ENCODE measurements around the gene MALAT1.

DNA sequence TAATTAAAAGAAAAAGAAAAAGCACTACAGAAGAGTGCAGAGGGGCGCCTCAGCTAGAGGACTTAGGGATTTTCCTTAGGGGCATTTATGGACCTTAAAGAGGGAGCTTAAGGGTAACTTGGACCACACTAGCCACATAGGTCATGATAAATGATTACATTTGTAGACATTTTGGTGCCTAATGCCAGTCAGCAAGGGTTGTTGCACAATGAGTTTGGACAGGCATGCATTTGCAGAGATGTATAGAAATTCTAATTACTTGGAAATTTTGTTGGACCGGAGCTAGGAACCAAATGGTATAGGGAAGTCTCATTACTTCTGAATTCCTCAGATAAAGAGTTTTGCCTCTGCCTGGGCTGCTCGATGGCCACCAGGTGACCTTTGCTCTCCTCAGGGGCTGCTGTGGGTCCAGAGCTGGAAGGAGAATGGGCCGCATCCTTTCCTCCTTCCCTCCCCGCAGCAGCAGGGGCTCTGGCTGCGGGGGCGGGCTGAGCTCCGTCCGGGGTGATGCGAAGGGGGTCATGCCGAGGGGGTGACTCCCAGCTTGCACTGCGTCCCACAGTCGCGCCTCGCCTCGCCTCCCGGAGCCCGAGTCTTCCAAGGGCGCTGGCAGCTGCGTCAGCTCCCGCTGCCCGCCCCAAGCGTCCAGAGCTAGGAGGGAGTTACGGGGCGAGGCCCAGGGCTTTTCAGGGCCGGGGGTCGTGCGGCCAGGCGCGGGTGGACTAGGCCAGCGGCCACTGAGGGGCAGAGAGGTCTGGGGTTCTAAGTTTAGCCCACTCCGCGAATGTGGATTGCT is 20.3 kb upstream of the MALAT1 start:
- TF ChIP-seq TAF1 (CRISPR knock-in tag; IDR thresholded peaks at IDR 0.05) (no peak; the same call in 1 of the 2 replicates), ARNT (IDR thresholded peaks at IDR 0.05) (no peak), ZFYVE20 (CRISPR knock-in tag; IDR thresholded peaks at IDR 0.05; ENCODE audit: borderline replicate concordance, low read depth) (no peak), FOXJ3 (CRISPR knock-in tag; IDR thresholded peaks at IDR 0.05; ENCODE audit: borderline replicate concordance) (no peak), PLRG1 (conservative IDR thresholded peaks at IDR 0.05) (no peak), ZNF12 (CRISPR knock-in tag; IDR thresholded peaks at IDR 0.05) (no peak), TRIM24 (CRISPR knock-in tag; IDR thresholded peaks at IDR 0.05) (no peak), JUND (CRISPR knock-in tag; IDR thresholded peaks at IDR 0.05) (no peak), NCOR1 (IDR thresholded peaks at IDR 0.05; ENCODE audit: borderline replicate concordance, low read length) (no peak)
- TF ChIP-seq, protein P1, sequence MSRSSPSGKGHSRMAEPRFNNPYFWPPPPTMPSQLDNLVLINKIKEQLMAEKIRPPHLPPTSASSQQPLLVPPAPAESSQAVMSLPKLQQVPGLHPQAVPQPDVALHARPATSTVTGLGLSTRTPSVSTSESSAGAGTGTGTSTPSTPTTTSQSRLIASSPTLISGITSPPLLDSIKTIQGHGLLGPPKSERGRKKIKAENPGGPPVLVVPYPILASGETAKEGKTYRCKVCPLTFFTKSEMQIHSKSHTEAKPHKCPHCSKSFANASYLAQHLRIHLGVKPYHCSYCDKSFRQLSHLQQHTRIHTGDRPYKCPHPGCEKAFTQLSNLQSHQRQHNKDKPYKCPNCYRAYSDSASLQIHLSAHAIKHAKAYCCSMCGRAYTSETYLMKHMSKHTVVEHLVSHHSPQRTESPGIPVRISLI (CRISPR knock-in tag; IDR thresholded peaks at IDR 0.05; ENCODE audit: borderline replicate concordance): no peak
- TF ChIP-seq, protein P2, sequence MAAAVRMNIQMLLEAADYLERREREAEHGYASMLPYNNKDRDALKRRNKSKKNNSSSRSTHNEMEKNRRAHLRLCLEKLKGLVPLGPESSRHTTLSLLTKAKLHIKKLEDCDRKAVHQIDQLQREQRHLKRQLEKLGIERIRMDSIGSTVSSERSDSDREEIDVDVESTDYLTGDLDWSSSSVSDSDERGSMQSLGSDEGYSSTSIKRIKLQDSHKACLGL (CRISPR knock-in tag; IDR thresholded peaks at IDR 0.05): no peak
- TF ChIP-seq, protein P3, sequence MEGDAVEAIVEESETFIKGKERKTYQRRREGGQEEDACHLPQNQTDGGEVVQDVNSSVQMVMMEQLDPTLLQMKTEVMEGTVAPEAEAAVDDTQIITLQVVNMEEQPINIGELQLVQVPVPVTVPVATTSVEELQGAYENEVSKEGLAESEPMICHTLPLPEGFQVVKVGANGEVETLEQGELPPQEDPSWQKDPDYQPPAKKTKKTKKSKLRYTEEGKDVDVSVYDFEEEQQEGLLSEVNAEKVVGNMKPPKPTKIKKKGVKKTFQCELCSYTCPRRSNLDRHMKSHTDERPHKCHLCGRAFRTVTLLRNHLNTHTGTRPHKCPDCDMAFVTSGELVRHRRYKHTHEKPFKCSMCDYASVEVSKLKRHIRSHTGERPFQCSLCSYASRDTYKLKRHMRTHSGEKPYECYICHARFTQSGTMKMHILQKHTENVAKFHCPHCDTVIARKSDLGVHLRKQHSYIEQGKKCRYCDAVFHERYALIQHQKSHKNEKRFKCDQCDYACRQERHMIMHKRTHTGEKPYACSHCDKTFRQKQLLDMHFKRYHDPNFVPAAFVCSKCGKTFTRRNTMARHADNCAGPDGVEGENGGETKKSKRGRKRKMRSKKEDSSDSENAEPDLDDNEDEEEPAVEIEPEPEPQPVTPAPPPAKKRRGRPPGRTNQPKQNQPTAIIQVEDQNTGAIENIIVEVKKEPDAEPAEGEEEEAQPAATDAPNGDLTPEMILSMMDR (CRISPR knock-in tag; IDR thresholded peaks at IDR 0.05): no peak

All from HepG2 (cell line).